Endothelial cell of umbilical vein (primary cell): ENCODE measurements around the gene CEP164. TPM values are rescaled to one million over a fixed set of nuclear protein-coding genes. Genes with fewer than 3 reads are reported as not detected.

Source experiments
- BruUV-seq: library from RNA; stranded (reverse); fragments of 400-500 nt; replicated peaks from 2 replicates; lab custom pipeline; 2021; lab: Mats Ljungman, UMichigan
- CTCF ChIA-PET: fragments of 300-600, 350-600 bp; sonication (Branson Sonifier 250); formaldehyde crosslinking; loops from one replicate; lab custom pipeline; 2021; ENCODE audit warnings: antibody characterized with exemption, inconsistent platforms; lab: Charles Lee
- POLR2A ChIA-PET: fragments of 300-600, 350-600 bp; sonication (Branson Sonifier 250); formaldehyde crosslinking; loops from one replicate; lab custom pipeline; 2021; ENCODE audit warnings: antibody characterized with exemption, inconsistent platforms; lab: Charles Lee
- DNase-seq: peaks from one replicate; pipeline ENCODE4 v3.0.0-alpha.2; 2011; ENCODE audit warnings: low read depth, low spot score
- FAIRE-seq: peaks from 2 replicates; lab custom pipeline; 2011; peaks lifted over from hg19 to GRCh38; lab: Jason Lieb, UNC
- H2AFZ ChIP-seq: 2 replicates; pipeline ENCODE4 v1.6.0; 2012; ENCODE audit warnings: low read depth, low read length, control low read depth, inconsistent platforms
- H3K27ac ChIP-seq: 2 replicates; pipeline ENCODE4 v1.5.1; 2011; ENCODE audit warnings: low read depth, mild to moderate bottlenecking, control low read depth, low read length, moderate library complexity; ENCODE audit not compliant: insufficient read depth
- H3K27me3 ChIP-seq, 2 experiments: 2 replicates each; pipeline versions ENCODE4 v1.6.0 to v1.6.1; 2011; ENCODE audit warnings: low read length in 2 of 2, mixed read lengths in 1 of 2; ENCODE audit not compliant: control insufficient read depth in 2 of 2, insufficient read depth in 2 of 2
- H3K36me3 ChIP-seq, 2 experiments: 2 replicates in 1 of 2; 3 replicates in 1 of 2; pipeline ENCODE4 v1.5.1; 2011; ENCODE audit warnings: low read length in 2 of 2, mild to moderate bottlenecking in 1 of 2, moderate library complexity in 1 of 2; ENCODE audit not compliant: control insufficient read depth in 2 of 2, insufficient read depth in 2 of 2; ENCODE audit errors: extremely low read depth in 1 of 2
- H3K4me1 ChIP-seq: 3 replicates; pipeline ENCODE4 v1.5.1; 2011; ENCODE audit warnings: mild to moderate bottlenecking, low read length; ENCODE audit not compliant: control insufficient read depth, insufficient read depth; ENCODE audit errors: extremely low read depth
- H3K4me2 ChIP-seq: 2 replicates; pipeline ENCODE4 v1.6.1; 2011; ENCODE audit warnings: low read length, control low read depth, mixed read lengths; ENCODE audit not compliant: insufficient read depth
- H3K4me3 ChIP-seq, 3 experiments: fragments of 200-600 bp in 1 of 3; sonication (generic), shearing (Covaris generic) in 1 of 3; replicated peaks in 1 of 3; 2 replicates each; pipeline ENCODE4 v1.5.1; 2011 to 2016; ENCODE audit warnings: control low read depth in 3 of 3, low read length in 3 of 3, mild to moderate bottlenecking in 2 of 3, inconsistent platforms in 1 of 3, low read depth in 1 of 3, moderate library complexity in 1 of 3; ENCODE audit not compliant: insufficient read depth in 1 of 3
- H3K79me2 ChIP-seq: 2 replicates; pipeline ENCODE4 v1.6.0; 2012; ENCODE audit warnings: low read length, inconsistent platforms; ENCODE audit not compliant: control insufficient read depth, insufficient read depth
- H3K9ac ChIP-seq: replicated peaks from 2 replicates; pipeline ENCODE3; 2011; ENCODE audit warnings: low read length, control low read depth; ENCODE audit not compliant: insufficient read depth; ENCODE audit errors: extremely low read depth
- H3K9me1 ChIP-seq: replicated peaks from 3 replicates; pipeline ENCODE4 v1.6.0; 2011; ENCODE audit warnings: mild to moderate bottlenecking, low read length; ENCODE audit not compliant: control insufficient read depth, insufficient read depth; ENCODE audit errors: extremely low read depth
- H3K9me3 ChIP-seq: replicated peaks from 2 replicates; pipeline ENCODE4 v1.5.1; 2012; ENCODE audit warnings: low read length, inconsistent platforms; ENCODE audit not compliant: control insufficient read depth, insufficient read depth
- H4K20me1 ChIP-seq: replicated peaks from 2 replicates; pipeline ENCODE3; 2011; ENCODE audit warnings: mild to moderate bottlenecking, low read length; ENCODE audit not compliant: control insufficient read depth, insufficient read depth; ENCODE audit errors: extremely low read depth
- FOS ChIP-seq: IDR thresholded peaks from 2 replicates; pipeline ENCODE4 v1.6.1; 2011; ENCODE audit warnings: mild to moderate bottlenecking, low read length, moderate library complexity, borderline replicate concordance; ENCODE audit not compliant: insufficient read depth
- GATA2 ChIP-seq: IDR thresholded peaks from 2 replicates; pipeline ENCODE4 v1.7.0; 2011; ENCODE audit warnings: low read depth, mild to moderate bottlenecking, moderate library complexity, mixed read lengths, low read length; ENCODE audit not compliant: insufficient read length, insufficient read depth
- MYC ChIP-seq: IDR thresholded peaks from one replicate; pipeline ENCODE4 v1.6.1; 2011; ENCODE audit warnings: mild to moderate bottlenecking, low read depth, low read length
- POLR2A ChIP-seq: IDR thresholded peaks from 2 replicates; pipeline ENCODE4 v1.6.1; 2012; ENCODE audit warnings: low read depth, mild to moderate bottlenecking, control low read depth, low read length
- POLR2AphosphoS5 ChIP-seq: IDR thresholded peaks from 2 replicates; pipeline ENCODE4 v1.6.1; 2012; ENCODE audit warnings: low read depth, mild to moderate bottlenecking, control low read depth, low read length, moderate library complexity; ENCODE audit not compliant: insufficient read depth
- dilution Hi-C: fragments of 300-500 bp; cut with MboI; formaldehyde crosslinking; loops from one replicate; pipeline ENCODE4 v1.15.0; 2019; ENCODE audit warnings: low sequenced_read_pairs; ENCODE audit not compliant: extremely low pct_ligation_motif_present
- intact Hi-C: fragments of 100-400 bp; cut with micrococcal nuclease; formaldehyde crosslinking; loops from one replicate; pipeline ENCODE4 v1.10.0; 2022
- polyA plus RNA-seq, 4 experiments: library from polyadenylated mRNA; depleted of rRNA in 3 of 4; stranded (reverse) in 3 of 4; unstranded in 1 of 4; fragments of >200 nt; gene quantifications; 2 replicates each; pipeline versions ENCODE4 v1.2.1 to v1.2.3, GENCODE V29; 2011 to 2012; ENCODE audit warnings: missing spikeins in 1 of 4
- total RNA-seq: library from RNA; stranded (reverse); gene quantifications from 2 replicates; pipeline ENCODE4 v1.2.3, GENCODE V29; 2021
- TF ChIP-seq, protein P1 (sequence below), 2 donors: IDR thresholded peaks; 1 replicate in 1 of 2; 2 replicates in 1 of 2; pipeline ENCODE4 v1.5.1; 2011; ENCODE audit warnings: low read length in 2 of 2, mild to moderate bottlenecking in 2 of 2, moderate library complexity in 2 of 2, control low read depth in 1 of 2, inconsistent platforms in 1 of 2, low read depth in 1 of 2; ENCODE audit not compliant: insufficient read depth in 1 of 2; ENCODE audit errors: extremely low read depth in 1 of 2

CEP164 gene
- total and polyA plus RNA-seq, 2 donors (not counting 3 experiments of a cell fraction or from before 2014, with no cell fraction given): 22.7 to 48.4 TPM

GRCh38 chr11:117381481-117382387 is 54.1 kb downstream of the CEP164 start:
- Histone ChIP-seq H3K9ac (no peak overlapping the region), H3K9me3 (no peaks in the 10 kb centered on the region), H3K27me3 (no peaks in the 10 kb centered on the region), H3K79me2 (no peaks in the 10 kb centered on the region), H3K4me3 (no peak overlapping the region), H3K27ac (no peak overlapping the region), H3K4me2 (no peak overlapping the region), H3K36me3 (peaks cover 2 to 32% of the 10 kb centered on the region in 2 experiments), H3K9me1 (no peaks in the 10 kb centered on the region), H2AFZ (no peak overlapping the region), H3K4me1 (peaks cover 19% of the 10 kb centered on the region), H4K20me1 (no peaks in the 10 kb centered on the region)
- BruUV-seq: no TSS peak
- TF ChIP-seq POLR2A: no peak
- TF ChIP-seq, protein P1, sequence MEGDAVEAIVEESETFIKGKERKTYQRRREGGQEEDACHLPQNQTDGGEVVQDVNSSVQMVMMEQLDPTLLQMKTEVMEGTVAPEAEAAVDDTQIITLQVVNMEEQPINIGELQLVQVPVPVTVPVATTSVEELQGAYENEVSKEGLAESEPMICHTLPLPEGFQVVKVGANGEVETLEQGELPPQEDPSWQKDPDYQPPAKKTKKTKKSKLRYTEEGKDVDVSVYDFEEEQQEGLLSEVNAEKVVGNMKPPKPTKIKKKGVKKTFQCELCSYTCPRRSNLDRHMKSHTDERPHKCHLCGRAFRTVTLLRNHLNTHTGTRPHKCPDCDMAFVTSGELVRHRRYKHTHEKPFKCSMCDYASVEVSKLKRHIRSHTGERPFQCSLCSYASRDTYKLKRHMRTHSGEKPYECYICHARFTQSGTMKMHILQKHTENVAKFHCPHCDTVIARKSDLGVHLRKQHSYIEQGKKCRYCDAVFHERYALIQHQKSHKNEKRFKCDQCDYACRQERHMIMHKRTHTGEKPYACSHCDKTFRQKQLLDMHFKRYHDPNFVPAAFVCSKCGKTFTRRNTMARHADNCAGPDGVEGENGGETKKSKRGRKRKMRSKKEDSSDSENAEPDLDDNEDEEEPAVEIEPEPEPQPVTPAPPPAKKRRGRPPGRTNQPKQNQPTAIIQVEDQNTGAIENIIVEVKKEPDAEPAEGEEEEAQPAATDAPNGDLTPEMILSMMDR (IDR thresholded peaks at IDR 0.05; ENCODE audit: extremely low read depth in 1 of 2, insufficient read depth in 1 of 2, low read depth in 1 of 2, low read length in 2 of 2): no peak
- no peak for TF ChIP-seq POLR2AphosphoS5
- no peak for TF ChIP-seq FOS
- TF ChIP-seq GATA2: no peak
- TF ChIP-seq MYC: no peak
- intact Hi-C loops: no loop called here
- dilution Hi-C loops: no loop called here
- no peak for FAIRE-seq
- no peak for DNase-seq
- ChIA-PET POLR2A (no interaction called here), CTCF (no interaction called here)
